Epithelial cell of proximal tubule (primary cell): ENCODE data around the gene LIM2. TPM values are rescaled to one million over a fixed set of nuclear protein-coding genes. Genes with fewer than 3 reads are reported as not detected.

Experiments
- DNase-seq: peaks from one replicate; pipeline ENCODE4 v3.0.0-alpha.2; 2011; ENCODE audit warnings: low read depth
- H3K4me3 ChIP-seq: 2 replicates; pipeline ENCODE4 v1.5.1; 2011; ENCODE audit warnings: low read depth, mild to moderate bottlenecking, low read length
- CTCF ChIP-seq: conservative IDR thresholded peaks from 2 replicates; pipeline ENCODE4 v1.5.1; 2012; ENCODE audit warnings: low read depth, mild to moderate bottlenecking, low read length
- total RNA-seq: library from RNA; depleted of rRNA; stranded (reverse); fragments of >200 nt; gene quantifications from 2 replicates; pipeline ENCODE4 v1.2.3, GENCODE V29; 2015

Gene LIM2
- total RNA-seq, 1 donor from 2014 or later, result not detected

- no peak for DNase-seq
- H3K4me3 ChIP-seq, result no peak overlapping the region
- TF ChIP-seq CTCF, result no peak
Observed at GRCh38 chr19:51354742-51355148, 33.0 kb downstream of the LIM2 start.

DNA sequence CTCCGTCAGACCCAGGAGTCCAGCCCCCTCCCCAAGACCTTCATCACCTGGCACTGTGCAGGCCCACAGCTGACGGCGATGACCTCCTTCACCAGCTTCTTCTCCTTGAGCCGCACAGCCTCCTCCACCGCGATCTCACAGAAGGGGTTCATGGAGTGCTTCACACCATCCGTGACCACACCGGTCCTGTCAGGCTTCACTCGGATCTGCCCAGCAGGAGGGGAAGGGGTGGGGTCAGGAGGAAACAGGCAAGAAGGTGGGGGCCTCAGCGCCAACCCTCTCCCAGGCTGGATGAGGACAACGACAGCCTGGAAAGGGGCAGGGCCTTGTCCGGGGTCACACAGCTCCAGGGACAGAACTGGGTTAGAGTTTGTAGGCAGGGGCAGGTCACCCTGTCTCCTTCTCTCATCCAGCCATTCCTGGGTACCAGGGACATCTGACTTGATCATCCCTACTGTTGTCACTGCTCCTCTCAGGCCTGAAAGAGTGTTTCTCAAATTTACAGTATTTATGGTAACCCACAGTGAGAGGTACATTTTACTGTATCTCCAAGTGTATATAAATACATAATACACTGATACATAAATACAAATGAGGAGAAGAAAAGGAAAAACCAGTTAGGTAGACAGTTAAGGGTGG is 33.6 kb downstream of the LIM2 start:
- DNase-seq, result no peak
- no peak overlapping the region for H3K4me3 ChIP-seq
- TF ChIP-seq CTCF, result no peak

- no peak overlapping the region for H3K4me3 ChIP-seq
- no peak for DNase-seq
- no peak for TF ChIP-seq CTCF
Observed at GRCh38 chr19:51352783-51353360, 34.9 kb downstream of the LIM2 start.

- no peak for DNase-seq
- H3K4me3 ChIP-seq, result no peak overlapping the region
- TF ChIP-seq CTCF, result no peak
Observed at GRCh38 chr19:51351266-51351990, 36.3 kb downstream of the LIM2 start.

GRCh38 chr19:51347209-51347928 is 40.4 kb downstream of the LIM2 start:
- no peak overlapping the region for H3K4me3 ChIP-seq
- no peak for TF ChIP-seq CTCF
- no peak for DNase-seq

DNA sequence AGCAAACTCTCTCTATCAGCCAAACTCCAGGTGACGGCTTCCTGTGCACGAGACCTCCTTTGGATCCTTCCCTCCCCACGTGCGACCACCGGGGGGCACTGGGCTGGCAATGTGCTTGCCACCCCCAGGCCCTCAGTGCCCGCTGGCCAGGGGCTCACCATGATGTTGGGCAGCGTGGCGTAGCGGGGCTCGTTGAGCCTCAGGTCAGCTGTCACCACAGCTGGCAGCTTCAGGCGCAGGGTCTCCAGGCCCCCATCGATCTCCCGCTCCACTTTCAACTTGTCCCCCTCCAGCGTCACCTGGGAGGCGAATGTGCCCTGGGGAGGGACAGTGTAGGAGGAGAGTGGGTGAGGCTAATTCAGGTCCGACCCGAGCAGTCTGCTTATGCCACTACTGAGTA is 41.0 kb downstream of the LIM2 start:
- no peak overlapping the region for H3K4me3 ChIP-seq
- DNase-seq, result no peak
- no peak for TF ChIP-seq CTCF
